Effector memory CD4-positive, alpha-beta T cell (primary cell): ENCODE results near the gene KIF2C.
A peak's percentile ranks its signal among the peaks of the same experiment; 100 is the strongest.
"Not testable (repeated sequence)": the region's sequence is repeated elsewhere in the genome, so short reads cannot be mapped to it uniquely, and the experiment has no call there.

Source experiments
- DNase-seq, 3 donors: peaks; one replicate each; pipeline ENCODE4 v3.0.0-alpha.2; 2020
- H3K27ac ChIP-seq: 2 replicates; pipeline ENCODE4 v1.7.0; 2013; ENCODE audit warnings: mild to moderate bottlenecking, low read length, moderate library complexity; ENCODE audit not compliant: insufficient read depth, poor library complexity, severe bottlenecking
- H3K27me3 ChIP-seq: replicated peaks from 2 replicates; pipeline ENCODE4 v1.7.0; 2013; ENCODE audit warnings: mild to moderate bottlenecking, low read length; ENCODE audit not compliant: insufficient read depth, control insufficient read depth, poor library complexity, severe bottlenecking
- H3K36me3 ChIP-seq: 2 replicates; pipeline ENCODE4 v1.7.0; 2013; ENCODE audit warnings: mild to moderate bottlenecking, low read length, moderate library complexity; ENCODE audit not compliant: control insufficient read depth, insufficient read depth
- H3K4me1 ChIP-seq: 2 replicates; pipeline ENCODE4 v1.7.0; 2013; ENCODE audit warnings: low read length, mild to moderate bottlenecking; ENCODE audit not compliant: control insufficient read depth, insufficient read depth, poor library complexity, severe bottlenecking
- H3K4me3 ChIP-seq: 2 replicates; pipeline ENCODE4 v1.7.0; 2013; ENCODE audit warnings: low read length, low read depth, mild to moderate bottlenecking; ENCODE audit not compliant: insufficient read depth, poor library complexity, severe bottlenecking
- H3K9me3 ChIP-seq: 2 replicates; pipeline ENCODE4 v1.7.0; 2013; ENCODE audit warnings: mild to moderate bottlenecking, low read length, moderate library complexity; ENCODE audit not compliant: control insufficient read depth

Gene KIF2C

DNA sequence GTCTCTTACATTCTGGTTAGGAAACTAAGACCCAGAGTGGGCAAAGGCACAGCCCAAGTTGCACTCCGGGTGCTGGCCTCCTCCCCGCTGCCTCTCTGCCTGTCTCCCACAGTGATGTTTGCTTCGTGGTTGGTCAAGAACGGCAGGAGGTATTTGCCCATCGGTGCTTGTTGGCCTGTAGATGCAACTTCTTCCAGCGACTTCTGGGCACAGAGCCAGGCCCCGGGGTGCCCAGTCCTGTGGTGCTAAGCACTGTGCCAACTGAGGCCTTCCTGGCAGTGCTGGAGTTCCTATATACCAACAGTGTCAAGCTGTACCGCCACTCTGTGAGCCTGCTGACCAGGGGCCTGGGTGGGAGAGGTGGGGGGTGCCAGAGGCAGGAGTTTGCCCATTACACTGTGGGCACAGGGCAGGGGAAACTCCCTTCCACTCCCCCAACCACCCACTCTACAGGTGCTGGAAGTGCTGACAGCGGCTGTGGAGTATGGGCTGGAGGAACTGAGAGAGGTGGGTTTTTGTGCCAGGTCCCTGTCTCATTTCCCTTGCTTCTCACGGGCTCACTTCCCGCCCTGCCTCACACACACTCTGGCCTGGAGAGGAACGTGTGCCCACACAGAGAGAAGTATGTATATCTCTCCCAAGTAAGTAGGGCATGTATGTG is 70.6 kb downstream of the KIF2C start:
- Histone ChIP-seq H3K36me3 (peaks cover 14% of the 10 kb centered on the region), H3K4me3 (no peak overlapping the region), H3K9me3 (no peaks in the 10 kb centered on the region), H3K27me3 (no peaks in the 10 kb centered on the region), H3K4me1 (peaks cover 77% of the 10 kb centered on the region), H3K27ac (peak overlapping the region; percentile 98)
- peak in 2 of 3 donors; percentile 31 to 38 for DNase-seq

DNA sequence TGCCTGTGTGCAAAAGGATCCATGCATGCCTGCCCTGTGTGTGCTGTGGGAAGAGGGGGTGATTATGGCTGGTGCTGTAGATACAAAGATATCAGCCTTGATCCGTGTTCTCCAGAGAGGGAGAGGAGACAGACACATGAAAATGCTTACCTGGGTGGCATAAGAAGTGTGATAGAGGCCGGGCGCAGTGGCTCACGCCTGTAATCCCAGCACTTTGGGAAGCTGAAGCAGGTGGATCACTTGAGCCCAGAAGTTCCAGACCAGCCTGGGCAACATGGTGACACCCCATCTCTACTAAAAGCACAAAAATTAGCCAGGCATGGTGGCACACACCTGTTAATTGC is 71.1 kb downstream of the KIF2C start:
- DNase-seq, H3K27me3 ChIP-seq, H3K36me3 ChIP-seq, H3K4me3 ChIP-seq, H3K9me3 ChIP-seq: not testable (repeated sequence)
- peaks cover 77% of the 10 kb centered on the region for H3K4me1 ChIP-seq
- peak overlapping the region; percentile 98 for H3K27ac ChIP-seq

DNA sequence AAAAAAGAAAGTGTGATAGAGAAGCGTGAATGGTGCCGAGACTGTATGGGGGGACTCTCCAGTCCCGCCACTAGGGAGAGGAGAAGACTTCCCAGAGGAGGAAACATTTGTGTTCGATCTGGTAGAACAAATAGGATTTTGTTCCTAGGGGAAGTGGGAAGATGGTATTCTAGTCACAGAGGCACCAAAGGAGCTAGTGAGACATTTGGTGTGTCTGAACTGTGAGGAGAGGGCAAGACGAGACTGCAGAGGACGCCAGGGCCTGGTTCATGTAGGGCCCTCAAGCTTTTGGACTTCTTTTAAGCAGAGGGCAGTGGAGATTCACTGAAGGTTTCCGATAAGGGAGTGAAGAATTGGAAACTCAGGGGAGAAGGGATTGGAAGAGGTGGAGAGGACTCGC is 71.6 kb downstream of the KIF2C start:
- Histone ChIP-seq H3K27me3 (no peaks in the 10 kb centered on the region), H3K4me1 (peaks cover 72% of the 10 kb centered on the region), H3K36me3 (peaks cover 7% of the 10 kb centered on the region), H3K4me3 (no peak overlapping the region), H3K9me3 (no peaks in the 10 kb centered on the region), H3K27ac (peak overlapping the region; percentile 98)
- no peak for DNase-seq

DNA sequence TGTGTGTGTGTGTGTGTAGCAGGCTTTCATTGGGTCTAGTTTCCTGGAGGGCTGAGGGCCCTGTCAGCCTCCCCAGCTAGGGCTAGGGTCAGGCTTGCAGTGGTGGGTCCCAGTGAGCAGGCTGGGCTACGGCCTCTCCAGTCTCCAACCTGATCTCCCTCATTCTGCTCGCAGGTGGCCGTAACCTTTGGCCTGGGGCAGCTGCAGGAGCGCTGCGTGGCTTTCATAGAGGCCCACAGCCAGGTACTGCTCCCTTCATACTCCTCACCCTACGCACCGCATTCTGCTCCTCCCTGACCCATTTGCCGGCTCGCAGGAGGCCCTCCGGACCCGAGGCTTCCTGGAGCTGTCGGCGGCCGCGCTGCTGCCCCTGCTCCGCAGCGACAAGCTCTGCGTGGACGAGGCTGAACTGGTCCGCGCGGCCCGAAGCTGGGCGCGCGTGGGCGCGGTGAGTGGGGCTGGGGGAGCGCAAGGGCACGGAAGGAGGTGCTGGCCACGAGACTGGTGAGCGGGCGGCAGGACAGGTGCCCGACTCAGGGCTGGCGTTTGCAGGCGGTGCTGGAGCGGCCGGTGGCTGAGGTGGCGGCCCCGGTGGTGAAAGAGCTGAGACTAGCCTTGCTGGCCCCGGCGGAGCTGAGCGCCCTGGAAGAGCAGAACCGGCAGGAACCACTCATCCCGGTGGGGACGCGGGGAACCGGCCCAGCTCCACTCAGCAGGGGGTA is 73.3 kb downstream of the KIF2C start:
- no peak for DNase-seq
- Histone ChIP-seq H3K27me3 (no peaks in the 10 kb centered on the region), H3K4me1 (peaks cover 54% of the 10 kb centered on the region), H3K9me3 (no peaks in the 10 kb centered on the region), H3K36me3 (no peaks in the 10 kb centered on the region), H3K4me3 (peak overlapping the region; percentile 52), H3K27ac (peak overlapping the region; percentile 71)

DNA sequence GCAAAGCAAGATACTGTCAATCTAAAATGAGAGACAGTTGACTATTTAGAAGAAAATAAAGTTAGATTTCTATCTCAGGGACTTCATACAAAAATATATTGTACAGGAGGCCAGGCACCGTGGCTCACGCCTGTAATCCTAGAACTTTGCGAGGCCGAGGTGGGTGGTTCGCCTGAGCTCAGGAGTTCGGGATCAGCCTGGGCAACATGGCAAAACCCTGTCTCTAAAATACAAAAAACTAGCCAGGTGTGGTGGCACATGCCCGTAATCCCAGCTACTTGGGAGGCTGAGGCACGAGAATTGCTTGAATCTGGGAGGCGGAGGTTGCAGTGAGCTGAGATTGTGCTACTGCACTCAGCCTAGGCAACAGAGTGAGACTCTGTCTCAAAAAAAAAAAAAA is 76.3 kb downstream of the KIF2C start:
- not testable (repeated sequence) for H3K36me3 ChIP-seq, DNase-seq, H3K4me3 ChIP-seq, H3K9me3 ChIP-seq, H3K27ac ChIP-seq, H3K27me3 ChIP-seq
- peaks cover 31% of the 10 kb centered on the region for H3K4me1 ChIP-seq

DNA sequence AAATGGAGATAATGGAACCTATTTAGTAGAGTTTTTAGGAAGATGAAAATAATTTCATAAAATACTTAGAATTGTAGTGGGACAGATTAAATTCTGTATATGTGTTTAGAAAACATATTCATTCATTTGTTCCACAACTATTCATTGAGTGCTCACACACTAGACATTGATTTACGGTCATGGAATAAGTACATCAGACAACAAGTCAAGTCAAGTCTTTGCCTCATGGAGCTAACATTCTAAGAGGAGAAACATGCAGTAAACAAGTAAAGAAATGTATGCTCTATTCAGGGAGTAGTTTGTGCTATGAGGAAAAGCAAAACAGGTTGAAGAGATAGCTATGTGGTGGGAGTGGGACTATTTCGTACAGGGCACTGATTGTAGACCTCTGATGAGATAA is 77.7 kb downstream of the KIF2C start:
- DNase-seq: no peak
- Histone ChIP-seq H3K9me3 (no peaks in the 10 kb centered on the region), H3K27me3 (no peaks in the 10 kb centered on the region), H3K27ac (no peak overlapping the region), H3K4me1 (peaks cover 18% of the 10 kb centered on the region), H3K4me3 (no peak overlapping the region), H3K36me3 (no peaks in the 10 kb centered on the region)
